Measurements from ENCODE around the gene DNAI4.
"Not testable (repeated sequence)": the region's sequence is repeated elsewhere in the genome, so short reads cannot be mapped to it uniquely, and the experiment has no call there.

DNAI4 gene

DNA sequence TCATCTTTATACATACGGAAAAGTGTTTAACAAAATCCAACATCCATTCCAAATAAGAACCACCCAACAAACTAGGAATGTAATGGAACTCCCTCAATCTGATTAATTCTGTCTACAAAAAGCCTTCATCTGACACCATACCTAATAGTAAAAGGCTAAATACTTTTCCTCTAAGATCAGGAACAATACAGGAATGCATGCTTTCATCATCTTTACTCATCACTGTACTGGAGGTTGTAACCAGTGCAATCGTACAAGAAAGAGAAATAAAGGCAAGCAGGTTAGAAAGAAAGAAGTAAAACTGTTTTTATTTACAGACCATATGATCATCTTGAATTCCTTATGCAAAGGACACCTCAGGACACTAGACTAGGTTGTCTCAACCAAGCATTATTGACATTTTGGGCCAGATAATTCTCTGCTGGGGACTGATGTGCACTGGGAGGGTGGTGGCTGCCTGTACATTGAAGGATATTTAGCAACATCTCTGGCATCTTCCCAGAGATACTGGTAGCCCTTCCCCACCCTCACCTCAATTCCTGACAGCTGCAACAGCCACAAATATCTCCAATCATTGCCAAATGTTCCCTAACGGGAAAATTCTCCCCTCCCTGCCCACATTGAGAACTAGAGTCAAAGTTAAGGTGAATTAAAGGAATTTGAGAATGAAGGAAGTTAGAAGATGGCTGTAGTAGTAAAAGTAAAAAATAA is 93.0 kb downstream of the DNAI4 start:
- Histone ChIP-seq H3K36me3 (ENCODE audit: insufficient read depth, low read length) (no peaks in the 10 kb centered on the region), H3K27me3 (ENCODE audit: insufficient read depth, low read length) (no peaks in the 10 kb centered on the region), H3K9ac (ENCODE audit: low read depth, low read length) (no peak overlapping the region), H3K9me3 (ENCODE audit: insufficient read depth, low read depth, low read length) (no peaks in the 10 kb centered on the region), H3K4me1 (ENCODE audit: insufficient read depth, low read length) (no peaks in the 10 kb centered on the region), H3K27ac (ENCODE audit: low read depth, low read length) (no peak overlapping the region), H3K4me3 (ENCODE audit: low read length) (no peak overlapping the region)
- 98% methylated on average over 2 of the region's 3 CpGs for WGBS

GRCh38 chr1:66824771-66825170 is 99.9 kb downstream of the DNAI4 start:
- Histone ChIP-seq H3K4me3 (ENCODE audit: low read length) (no peak overlapping the region), H3K9me3 (ENCODE audit: insufficient read depth, low read depth, low read length) (no peaks in the 10 kb centered on the region), H3K4me1 (ENCODE audit: insufficient read depth, low read length) (no peaks in the 10 kb centered on the region), H3K27ac (ENCODE audit: low read depth, low read length) (no peak overlapping the region), H3K36me3 (ENCODE audit: insufficient read depth, low read length) (no peaks in the 10 kb centered on the region), H3K27me3 (ENCODE audit: insufficient read depth, low read length) (no peaks in the 10 kb centered on the region), H3K9ac (ENCODE audit: low read depth, low read length) (no peak overlapping the region)
- 80% methylated on average over 1 of the region's 1 CpG for WGBS

DNA sequence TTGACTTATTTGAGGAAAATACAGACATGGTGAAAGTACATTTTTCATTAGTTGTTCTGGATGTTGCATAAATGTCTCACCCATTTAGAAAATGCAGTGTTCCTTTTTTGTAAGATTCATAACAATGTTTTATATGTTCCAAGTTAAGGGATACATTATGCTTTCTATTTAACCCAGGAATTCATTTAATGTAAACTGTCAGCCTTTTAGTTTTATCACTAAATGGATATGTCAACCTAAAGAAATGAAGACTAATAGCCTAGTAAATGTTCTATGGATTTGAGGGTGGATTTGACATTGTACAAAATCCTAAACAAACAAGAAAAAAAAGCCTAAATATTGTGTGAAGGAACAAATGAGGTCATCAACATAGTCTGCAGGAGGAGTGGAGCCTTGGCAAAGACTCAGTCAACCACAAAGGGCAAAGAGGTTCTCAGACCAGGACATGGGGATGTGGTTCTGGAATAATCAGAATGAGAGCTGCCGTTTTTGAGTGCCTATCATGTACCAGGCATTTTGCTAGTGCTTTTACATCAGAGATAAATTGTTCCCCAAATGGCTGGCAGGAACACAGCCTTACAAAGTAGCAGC is 114.8 kb downstream of the DNAI4 start:
- H3K4me1 ChIP-seq (ENCODE audit: insufficient read depth, low read length): no peaks in the 10 kb centered on the region
- H3K36me3 ChIP-seq (ENCODE audit: insufficient read depth, low read length): no peaks in the 10 kb centered on the region
- H3K9ac ChIP-seq (ENCODE audit: low read depth, low read length): no peak overlapping the region
- H3K27ac ChIP-seq (ENCODE audit: low read depth, low read length): no peak overlapping the region
- 97% methylated on average over 1 of the region's 1 CpG for WGBS
- H3K4me3 ChIP-seq (ENCODE audit: low read length): no peak overlapping the region
- H3K27me3 ChIP-seq (ENCODE audit: insufficient read depth, low read length): no peaks in the 10 kb centered on the region
- H3K9me3 ChIP-seq (ENCODE audit: insufficient read depth, low read depth, low read length): no peaks in the 10 kb centered on the region

- Histone ChIP-seq H3K9ac (ENCODE audit: low read depth, low read length) (no peak overlapping the region), H3K4me1 (ENCODE audit: insufficient read depth, low read length) (no peaks in the 10 kb centered on the region), H3K36me3 (ENCODE audit: insufficient read depth, low read length) (no peaks in the 10 kb centered on the region), H3K27me3 (ENCODE audit: insufficient read depth, low read length) (no peaks in the 10 kb centered on the region), H3K27ac (ENCODE audit: low read depth, low read length) (no peak overlapping the region), H3K9me3 (ENCODE audit: insufficient read depth, low read depth, low read length) (no peaks in the 10 kb centered on the region), H3K4me3 (ENCODE audit: low read length) (no peak overlapping the region)
- WGBS: no CpG with 5 or more reads among the region's 1 CpG
Measured at GRCh38 chr1:66809245-66809644, 115.4 kb downstream of the DNAI4 start.

DNA sequence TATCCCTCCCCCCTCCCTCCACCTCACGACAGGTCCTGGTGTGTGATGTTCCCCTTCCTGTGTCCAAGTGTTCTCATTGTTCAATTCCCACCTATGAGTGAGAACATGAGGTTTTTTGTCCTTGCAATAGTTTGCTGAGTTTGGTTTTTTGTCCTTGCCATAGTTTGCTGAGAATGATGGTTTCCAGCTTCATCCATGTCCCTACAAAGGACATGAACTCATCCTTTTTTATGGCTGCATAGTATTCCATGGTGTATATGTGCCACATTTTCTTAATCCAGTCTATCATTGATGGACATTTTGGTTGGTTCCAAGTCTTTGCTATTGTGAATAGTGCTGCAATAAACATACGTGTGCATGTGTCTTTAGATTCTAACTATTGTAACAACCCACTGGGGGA is 128.8 kb downstream of the DNAI4 start:
- H3K27ac ChIP-seq (ENCODE audit: low read depth, low read length); H3K27me3 ChIP-seq (ENCODE audit: insufficient read depth, low read length); H3K36me3 ChIP-seq (ENCODE audit: insufficient read depth, low read length); H3K4me3 ChIP-seq (ENCODE audit: low read length); H3K9me3 ChIP-seq (ENCODE audit: insufficient read depth, low read depth, low read length); H3K9ac ChIP-seq (ENCODE audit: low read depth, low read length); H3K4me1 ChIP-seq (ENCODE audit: insufficient read depth, low read length): not testable (repeated sequence)
- 100% methylated on average over 1 of the region's 2 CpGs for WGBS

DNA sequence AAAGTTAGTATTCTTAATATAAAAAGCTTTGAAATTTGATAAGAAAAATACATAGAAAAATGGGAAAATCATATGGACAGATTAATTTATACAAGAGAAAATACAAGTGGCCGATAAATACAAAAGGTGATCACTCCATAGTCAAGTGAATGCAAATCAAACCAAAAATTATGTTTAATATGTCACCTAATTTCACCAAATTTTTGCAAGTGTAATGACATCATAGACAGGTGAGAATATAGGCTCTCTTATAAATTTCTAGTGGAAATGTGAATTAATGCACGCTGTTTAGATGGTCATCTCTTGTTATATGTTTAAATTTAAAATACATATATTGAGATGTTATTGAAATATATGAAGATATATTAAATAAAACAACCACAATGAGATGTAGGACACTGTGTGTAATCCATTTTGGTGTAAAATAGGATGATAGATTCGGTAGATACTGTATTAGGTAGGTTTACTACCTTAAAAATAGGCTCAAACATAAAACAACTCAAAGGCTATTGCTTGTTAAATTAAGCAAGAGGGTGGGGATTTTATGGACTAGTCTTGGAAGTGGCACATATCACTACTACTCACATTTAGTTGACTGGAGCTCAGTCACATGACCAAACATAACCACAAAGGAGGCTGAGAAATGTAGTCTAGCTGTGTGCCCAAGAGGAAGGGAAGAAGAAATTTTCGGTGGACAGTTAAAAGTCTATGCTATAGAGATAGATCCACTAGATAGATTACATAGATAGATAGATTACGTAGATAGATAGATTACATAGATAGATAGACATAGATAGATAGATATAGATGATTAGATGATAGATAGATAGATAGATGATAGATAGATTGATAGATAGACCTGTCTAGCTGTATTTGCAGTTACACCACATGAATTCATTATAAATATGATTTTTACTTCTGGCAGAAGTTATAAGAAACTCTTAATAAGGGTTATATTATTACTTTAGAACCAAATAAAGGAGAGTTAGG is 132.7 kb downstream of the DNAI4 start:
- no peak overlapping the region for H3K9ac ChIP-seq (ENCODE audit: low read depth, low read length)
- no peaks in the 10 kb centered on the region for H3K4me1 ChIP-seq (ENCODE audit: insufficient read depth, low read length)
- no peaks in the 10 kb centered on the region for H3K36me3 ChIP-seq (ENCODE audit: insufficient read depth, low read length)
- 100% methylated on average over 1 of the region's 5 CpGs for WGBS
- H3K9me3 ChIP-seq (ENCODE audit: insufficient read depth, low read depth, low read length): no peaks in the 10 kb centered on the region
- H3K27ac ChIP-seq (ENCODE audit: low read depth, low read length): no peak overlapping the region
- no peaks in the 10 kb centered on the region for H3K27me3 ChIP-seq (ENCODE audit: insufficient read depth, low read length)
- H3K4me3 ChIP-seq (ENCODE audit: low read length): no peak overlapping the region

- WGBS: 93% methylated on average over 4 of the region's 6 CpGs
- H3K4me3 ChIP-seq (ENCODE audit: low read length): no peak overlapping the region
- no peak overlapping the region for H3K9ac ChIP-seq (ENCODE audit: low read depth, low read length)
Measured at GRCh38 chr1:66788231-66788939, 136.3 kb downstream of the DNAI4 start.

GRCh38 chr1:66787641-66788040 is 137.0 kb downstream of the DNAI4 start:
- no peak overlapping the region for H3K4me3 ChIP-seq (ENCODE audit: low read length)
- no peaks in the 10 kb centered on the region for H3K4me1 ChIP-seq (ENCODE audit: insufficient read depth, low read length)
- 95% methylated on average over 2 of the region's 4 CpGs for WGBS
- H3K9me3 ChIP-seq (ENCODE audit: insufficient read depth, low read depth, low read length): no peaks in the 10 kb centered on the region
- H3K9ac ChIP-seq (ENCODE audit: low read depth, low read length): no peak overlapping the region
- no peaks in the 10 kb centered on the region for H3K36me3 ChIP-seq (ENCODE audit: insufficient read depth, low read length)
- no peaks in the 10 kb centered on the region for H3K27me3 ChIP-seq (ENCODE audit: insufficient read depth, low read length)
- H3K27ac ChIP-seq (ENCODE audit: low read depth, low read length): no peak overlapping the region

More at GRCh38 chr1:66788231-66788939, 136.3 kb downstream of the DNAI4 start:
- Histone ChIP-seq H3K27ac (ENCODE audit: low read depth, low read length) (no peak overlapping the region), H3K4me1 (ENCODE audit: insufficient read depth, low read length) (no peaks in the 10 kb centered on the region), H3K36me3 (ENCODE audit: insufficient read depth, low read length) (no peaks in the 10 kb centered on the region), H3K27me3 (ENCODE audit: insufficient read depth, low read length) (no peaks in the 10 kb centered on the region), H3K9me3 (ENCODE audit: insufficient read depth, low read depth, low read length) (no peaks in the 10 kb centered on the region)

DNA sequence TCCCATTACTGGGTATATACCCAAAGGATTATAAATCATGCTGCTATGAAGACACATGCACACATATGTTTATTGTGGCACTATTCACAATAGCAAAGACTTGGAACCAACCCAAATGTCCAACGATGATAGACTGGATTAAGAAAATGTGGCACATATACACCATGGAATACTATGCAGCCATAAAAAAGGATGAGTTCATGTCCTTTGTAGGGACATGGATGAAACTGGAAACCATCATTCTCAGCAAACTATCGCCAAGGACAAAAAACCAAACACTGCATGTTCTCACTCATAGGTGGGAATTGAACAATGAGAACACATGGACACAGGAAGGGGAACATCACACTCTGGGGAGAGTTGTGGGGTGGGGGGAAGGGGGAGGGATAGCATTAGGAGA is 138.9 kb downstream of the DNAI4 start:
- not testable (repeated sequence) for H3K4me3 ChIP-seq (ENCODE audit: low read length); H3K36me3 ChIP-seq (ENCODE audit: insufficient read depth, low read length); H3K27me3 ChIP-seq (ENCODE audit: insufficient read depth, low read length); H3K9ac ChIP-seq (ENCODE audit: low read depth, low read length); H3K27ac ChIP-seq (ENCODE audit: low read depth, low read length); H3K4me1 ChIP-seq (ENCODE audit: insufficient read depth, low read length); H3K9me3 ChIP-seq (ENCODE audit: insufficient read depth, low read depth, low read length)
- no CpG with 5 or more reads among the region's 2 CpGs for WGBS

- no peak overlapping the region for H3K27ac ChIP-seq (ENCODE audit: low read depth, low read length)
- H3K9ac ChIP-seq (ENCODE audit: low read depth, low read length): no peak overlapping the region
- 96% methylated on average over 2 of the region's 2 CpGs for WGBS
- no peaks in the 10 kb centered on the region for H3K4me1 ChIP-seq (ENCODE audit: insufficient read depth, low read length)
- H3K9me3 ChIP-seq (ENCODE audit: insufficient read depth, low read depth, low read length): peaks cover 10% of the 10 kb centered on the region
- H3K4me3 ChIP-seq (ENCODE audit: low read length): no peak overlapping the region
- no peaks in the 10 kb centered on the region for H3K27me3 ChIP-seq (ENCODE audit: insufficient read depth, low read length)
- H3K36me3 ChIP-seq (ENCODE audit: insufficient read depth, low read length): no peaks in the 10 kb centered on the region
Measured at GRCh38 chr1:66779475-66780078, 145.1 kb downstream of the DNAI4 start.
